ENCODE data around the gene EFCAB7.
A peak's percentile ranks its signal among the peaks of the same experiment; 100 is the strongest.

EFCAB7 gene

DNA sequence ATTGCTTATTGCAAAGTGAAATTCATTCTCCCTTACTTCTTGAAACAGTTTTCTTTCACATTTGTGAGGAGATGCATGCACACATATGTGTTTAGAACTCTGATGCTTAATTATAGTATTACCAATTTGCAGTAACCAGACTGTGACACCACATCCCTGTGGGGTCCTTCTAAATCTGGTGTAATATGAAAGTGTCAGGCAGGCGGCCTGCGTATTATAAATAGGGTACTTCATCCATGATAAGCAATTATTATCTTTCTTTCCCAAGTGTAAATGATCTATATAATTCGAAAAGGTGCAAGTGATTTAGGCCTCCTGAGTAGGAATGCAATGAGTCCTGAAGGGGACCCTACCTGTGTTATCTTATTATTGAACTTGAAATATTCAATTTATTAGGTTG, 876 bp downstream of the EFCAB7 start:
- H2AFZ ChIP-seq (ENCODE audit: low read depth, low read length) = peak overlapping the region; percentile 85
- H3K27ac ChIP-seq (ENCODE audit: low read length) = peak overlapping the region; percentile 96

DNA sequence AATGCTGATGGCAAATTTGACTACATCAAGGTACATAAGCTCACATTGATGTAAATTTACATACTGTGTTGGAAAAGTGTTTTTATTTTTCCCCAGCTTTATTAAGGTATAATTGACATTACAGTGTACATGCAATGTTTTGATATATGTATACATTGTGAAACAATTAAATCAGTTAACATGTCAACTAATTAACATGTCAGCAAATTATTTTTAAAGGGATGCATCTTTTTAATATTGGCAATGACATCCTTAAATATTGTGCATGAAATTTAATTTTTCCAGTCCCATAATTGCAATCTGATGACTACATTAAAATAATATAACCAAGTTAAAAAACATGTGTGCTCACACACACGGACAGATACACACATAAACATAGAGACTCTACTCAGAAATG, 9.4 kb downstream of the EFCAB7 start:
- Histone ChIP-seq H3K4me3 (ENCODE audit: low read depth in 1 of 2, low read length in 2 of 2) (no peak overlapping the region), H3K4me2 (ENCODE audit: insufficient read depth, low read length) (no peak overlapping the region), H4K20me1 (ENCODE audit: insufficient read depth, low read length) (no peaks in the 10 kb centered on the region), H3K27ac (ENCODE audit: low read length) (no peak overlapping the region), H3K9me3 (ENCODE audit: insufficient read depth, low read length, severe bottlenecking) (no peaks in the 10 kb centered on the region), H3K9ac (ENCODE audit: low read depth, low read length) (no peak overlapping the region), H2AFZ (ENCODE audit: low read depth, low read length) (no peak overlapping the region), H3K27me3 (ENCODE audit: insufficient read depth, low read length, poor library complexity) (no peaks in the 10 kb centered on the region), H3K36me3 (ENCODE audit: insufficient read depth, low read length) (peaks cover 28% of the 10 kb centered on the region; the same call in 1 of the 2 replicates), H3K4me1 (ENCODE audit: insufficient read depth, low read length) (no peaks in the 10 kb centered on the region), H3K79me2 (ENCODE audit: insufficient read depth, low read length) (no peaks in the 10 kb centered on the region)
- ATAC-seq (ENCODE audit: insufficient read depth, low read depth) = no peak
- no peak for TF ChIP-seq EZH2 (IDR thresholded peaks at IDR 0.05; ENCODE audit: borderline replicate concordance, low read depth, low read length, severe bottlenecking)
- TF ChIP-seq, protein P1, sequence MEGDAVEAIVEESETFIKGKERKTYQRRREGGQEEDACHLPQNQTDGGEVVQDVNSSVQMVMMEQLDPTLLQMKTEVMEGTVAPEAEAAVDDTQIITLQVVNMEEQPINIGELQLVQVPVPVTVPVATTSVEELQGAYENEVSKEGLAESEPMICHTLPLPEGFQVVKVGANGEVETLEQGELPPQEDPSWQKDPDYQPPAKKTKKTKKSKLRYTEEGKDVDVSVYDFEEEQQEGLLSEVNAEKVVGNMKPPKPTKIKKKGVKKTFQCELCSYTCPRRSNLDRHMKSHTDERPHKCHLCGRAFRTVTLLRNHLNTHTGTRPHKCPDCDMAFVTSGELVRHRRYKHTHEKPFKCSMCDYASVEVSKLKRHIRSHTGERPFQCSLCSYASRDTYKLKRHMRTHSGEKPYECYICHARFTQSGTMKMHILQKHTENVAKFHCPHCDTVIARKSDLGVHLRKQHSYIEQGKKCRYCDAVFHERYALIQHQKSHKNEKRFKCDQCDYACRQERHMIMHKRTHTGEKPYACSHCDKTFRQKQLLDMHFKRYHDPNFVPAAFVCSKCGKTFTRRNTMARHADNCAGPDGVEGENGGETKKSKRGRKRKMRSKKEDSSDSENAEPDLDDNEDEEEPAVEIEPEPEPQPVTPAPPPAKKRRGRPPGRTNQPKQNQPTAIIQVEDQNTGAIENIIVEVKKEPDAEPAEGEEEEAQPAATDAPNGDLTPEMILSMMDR (IDR thresholded peaks at IDR 0.05; ENCODE audit: borderline replicate concordance, extremely low read depth, low read length, poor library complexity, severe bottlenecking) = no peak
- no peak for DNase-seq

More for the DNA sequence above, 876 bp downstream of the EFCAB7 start:
- DNase-seq (no peak), ATAC-seq (ENCODE audit: insufficient read depth, low read depth) (no peak)
- TF ChIP-seq, protein P1 (IDR thresholded peaks at IDR 0.05; ENCODE audit: borderline replicate concordance, extremely low read depth, low read length, poor library complexity, severe bottlenecking) = no peak
- TF ChIP-seq EZH2 (IDR thresholded peaks at IDR 0.05; ENCODE audit: borderline replicate concordance, low read depth, low read length, severe bottlenecking) = no peak
- Histone ChIP-seq H3K36me3 (ENCODE audit: insufficient read depth, low read length) (peaks cover 10% of the 10 kb centered on the region; the same call in 1 of the 2 replicates), H3K9ac (ENCODE audit: low read depth, low read length) (peak overlapping the region; percentile 71), H4K20me1 (ENCODE audit: insufficient read depth, low read length) (no peaks in the 10 kb centered on the region), H3K27me3 (ENCODE audit: insufficient read depth, low read length, poor library complexity) (no peaks in the 10 kb centered on the region), H3K4me3 (ENCODE audit: low read depth in 1 of 2, low read length in 2 of 2) (peak overlapping the region; percentile 68 to 71; a peak in 3 of 4 replicates), H3K79me2 (ENCODE audit: insufficient read depth, low read length) (peaks cover 55% of the 10 kb centered on the region), H3K4me2 (ENCODE audit: insufficient read depth, low read length) (peak overlapping the region; percentile 76), H3K4me1 (ENCODE audit: insufficient read depth, low read length) (peaks cover 37% of the 10 kb centered on the region), H3K9me3 (ENCODE audit: insufficient read depth, low read length, severe bottlenecking) (no peaks in the 10 kb centered on the region)

DNA sequence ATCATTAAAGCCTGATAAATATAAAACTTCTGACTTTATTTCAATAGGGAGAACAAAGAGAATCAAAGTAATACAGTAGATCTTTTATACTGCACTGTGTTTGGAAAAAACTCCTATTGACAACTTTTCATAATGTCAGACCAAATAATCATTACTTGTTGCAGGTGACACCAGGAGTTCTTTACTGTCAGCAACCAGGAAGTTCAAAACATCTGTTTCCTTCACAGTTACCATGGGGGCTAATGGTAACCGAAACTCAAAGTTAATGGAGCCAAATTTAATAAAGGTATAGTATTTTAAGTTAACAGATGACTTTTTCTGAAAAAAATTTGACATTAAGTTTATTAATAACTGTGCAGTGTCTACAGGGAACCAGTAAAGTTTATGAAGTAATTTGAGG, 10.6 kb downstream of the EFCAB7 start:
- TF ChIP-seq, protein P1 (IDR thresholded peaks at IDR 0.05; ENCODE audit: borderline replicate concordance, extremely low read depth, low read length, poor library complexity, severe bottlenecking) = no peak
- no peak for TF ChIP-seq EZH2 (IDR thresholded peaks at IDR 0.05; ENCODE audit: borderline replicate concordance, low read depth, low read length, severe bottlenecking)
- DNase-seq (no peak), ATAC-seq (ENCODE audit: insufficient read depth, low read depth) (no peak)
- H3K4me3 ChIP-seq (ENCODE audit: low read depth in 1 of 2, low read length in 2 of 2) = no peak overlapping the region
- H3K27me3 ChIP-seq (ENCODE audit: insufficient read depth, low read length, poor library complexity) = no peaks in the 10 kb centered on the region
- no peaks in the 10 kb centered on the region for H4K20me1 ChIP-seq (ENCODE audit: insufficient read depth, low read length)
- no peaks in the 10 kb centered on the region for H3K79me2 ChIP-seq (ENCODE audit: insufficient read depth, low read length)
- H3K4me2 ChIP-seq (ENCODE audit: insufficient read depth, low read length) = no peak overlapping the region
- peaks cover 24% of the 10 kb centered on the region; the same call in 1 of the 2 replicates for H3K36me3 ChIP-seq (ENCODE audit: insufficient read depth, low read length)
- no peak overlapping the region for H3K27ac ChIP-seq (ENCODE audit: low read length)
- no peak overlapping the region for H3K9ac ChIP-seq (ENCODE audit: low read depth, low read length)
- no peak overlapping the region for H2AFZ ChIP-seq (ENCODE audit: low read depth, low read length)
- no peaks in the 10 kb centered on the region for H3K9me3 ChIP-seq (ENCODE audit: insufficient read depth, low read length, severe bottlenecking)
- H3K4me1 ChIP-seq (ENCODE audit: insufficient read depth, low read length) = no peaks in the 10 kb centered on the region

DNA sequence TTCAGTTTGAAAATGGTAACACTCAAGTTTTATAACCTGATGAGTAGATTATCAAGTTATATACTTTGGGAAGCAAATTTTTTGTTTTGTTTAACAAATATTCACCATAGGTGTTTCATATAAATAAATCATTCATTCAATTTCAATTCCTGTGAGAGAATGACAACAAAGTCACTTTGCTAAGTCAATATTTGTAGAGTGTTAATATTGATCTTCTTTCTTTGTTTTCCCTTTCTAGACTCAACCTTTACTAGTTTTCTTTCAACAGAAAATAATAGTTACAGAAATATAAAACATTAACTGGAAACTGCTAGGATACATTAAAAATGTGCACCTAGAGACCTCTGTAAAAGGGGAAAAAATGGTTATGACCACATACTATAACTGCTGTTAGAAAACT, 11.1 kb downstream of the EFCAB7 start:
- peaks cover 24% of the 10 kb centered on the region; the same call in 1 of the 2 replicates for H3K36me3 ChIP-seq (ENCODE audit: insufficient read depth, low read length)
- H3K9ac ChIP-seq (ENCODE audit: low read depth, low read length) = no peak overlapping the region
- no peak overlapping the region for H2AFZ ChIP-seq (ENCODE audit: low read depth, low read length)
- no peak overlapping the region for H3K4me3 ChIP-seq (ENCODE audit: low read depth in 1 of 2, low read length in 2 of 2)
- no peaks in the 10 kb centered on the region for H4K20me1 ChIP-seq (ENCODE audit: insufficient read depth, low read length)
- no peaks in the 10 kb centered on the region for H3K4me1 ChIP-seq (ENCODE audit: insufficient read depth, low read length)
- H3K4me2 ChIP-seq (ENCODE audit: insufficient read depth, low read length) = no peak overlapping the region
- H3K9me3 ChIP-seq (ENCODE audit: insufficient read depth, low read length, severe bottlenecking) = no peaks in the 10 kb centered on the region
- H3K79me2 ChIP-seq (ENCODE audit: insufficient read depth, low read length) = no peaks in the 10 kb centered on the region
- ATAC-seq (ENCODE audit: insufficient read depth, low read depth) (no peak), DNase-seq (no peak)
- no peak overlapping the region for H3K27ac ChIP-seq (ENCODE audit: low read length)
- TF ChIP-seq EZH2 (IDR thresholded peaks at IDR 0.05; ENCODE audit: borderline replicate concordance, low read depth, low read length, severe bottlenecking) = no peak
- TF ChIP-seq, protein P1 (IDR thresholded peaks at IDR 0.05; ENCODE audit: borderline replicate concordance, extremely low read depth, low read length, poor library complexity, severe bottlenecking) = no peak
- H3K27me3 ChIP-seq (ENCODE audit: insufficient read depth, low read length, poor library complexity) = no peaks in the 10 kb centered on the region

Measured in DND-41 (cell line).